DMS153 (cell line): ENCODE data around the gene TRPT1.

Source experiments
- DNase-seq: peaks from one replicate; lab custom pipeline; 2025; lab: John Stamatoyannopoulos, UW

The TRPT1 gene

DNA sequence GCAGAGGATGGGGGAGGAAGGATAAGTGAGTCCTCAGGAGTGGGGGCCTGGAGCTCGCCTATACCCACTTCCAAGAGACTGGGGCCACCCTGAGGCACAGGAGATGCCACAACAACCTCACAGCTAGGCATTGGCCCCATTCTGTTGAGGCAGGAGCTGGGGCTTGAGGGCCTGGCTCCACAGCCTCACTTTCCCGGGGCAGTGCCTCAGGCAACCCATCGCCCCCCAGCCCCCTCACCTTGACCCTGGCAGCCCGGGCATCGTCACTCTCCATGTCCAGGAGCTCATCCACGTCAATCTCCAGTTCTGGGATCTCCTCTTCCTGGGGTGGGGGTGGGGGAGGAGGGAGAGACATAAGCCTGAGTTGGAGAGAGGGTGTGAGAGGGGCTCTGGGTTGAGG lies 19.0 kb upstream of the TRPT1 start:
- DNase-seq: no peak

DNA sequence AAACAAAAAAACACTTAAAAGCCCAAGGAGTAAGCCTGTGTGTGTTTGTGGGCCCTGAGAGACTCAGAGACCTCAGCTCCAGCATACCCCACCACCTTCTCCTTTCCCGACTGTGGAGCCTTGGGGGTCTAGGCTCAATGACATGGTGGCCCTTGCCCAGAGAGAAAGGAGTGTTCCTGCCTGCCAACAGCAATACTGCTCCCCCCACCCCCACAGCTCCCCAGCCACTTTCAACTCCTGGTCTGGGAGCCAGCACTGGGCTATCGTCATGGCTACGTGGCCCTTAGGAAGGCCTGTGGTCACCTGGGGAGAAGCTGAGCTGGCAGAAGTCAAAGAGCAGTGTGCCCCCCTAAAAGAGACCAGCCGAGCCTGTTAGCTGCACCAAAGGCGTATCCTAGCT lies 18.1 kb upstream of the TRPT1 start:
- DNase-seq: no peak

DNA sequence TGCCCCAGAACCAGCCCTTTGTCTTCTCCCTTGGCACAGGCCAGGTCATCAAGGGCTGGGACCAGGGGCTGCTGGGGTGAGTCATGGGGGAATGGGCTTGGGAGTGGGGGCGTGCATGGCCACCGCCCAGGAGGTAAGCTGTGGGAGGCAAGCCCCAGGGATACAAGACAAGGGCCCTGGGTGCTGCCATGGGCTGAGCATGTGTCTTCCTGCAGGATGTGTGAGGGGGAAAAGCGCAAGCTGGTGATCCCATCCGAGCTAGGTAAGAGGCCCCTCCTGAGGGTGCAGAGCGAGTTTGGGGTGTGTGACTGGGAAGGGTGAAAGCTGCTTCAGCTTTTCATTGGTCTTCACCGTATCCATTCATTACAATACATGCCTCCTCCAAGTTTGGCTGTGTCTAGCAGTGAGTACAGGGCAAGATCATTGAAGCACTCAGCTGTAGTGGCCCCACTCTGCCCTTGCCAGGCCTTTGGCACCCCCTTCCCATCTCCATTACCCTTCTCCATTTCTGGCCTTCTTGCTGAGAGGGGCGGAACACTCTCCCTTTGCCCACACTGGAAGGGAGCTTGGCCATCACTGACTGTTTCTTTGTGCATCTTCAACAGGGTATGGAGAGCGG lies 17.4 kb upstream of the TRPT1 start:
- DNase-seq: no peak

DNA sequence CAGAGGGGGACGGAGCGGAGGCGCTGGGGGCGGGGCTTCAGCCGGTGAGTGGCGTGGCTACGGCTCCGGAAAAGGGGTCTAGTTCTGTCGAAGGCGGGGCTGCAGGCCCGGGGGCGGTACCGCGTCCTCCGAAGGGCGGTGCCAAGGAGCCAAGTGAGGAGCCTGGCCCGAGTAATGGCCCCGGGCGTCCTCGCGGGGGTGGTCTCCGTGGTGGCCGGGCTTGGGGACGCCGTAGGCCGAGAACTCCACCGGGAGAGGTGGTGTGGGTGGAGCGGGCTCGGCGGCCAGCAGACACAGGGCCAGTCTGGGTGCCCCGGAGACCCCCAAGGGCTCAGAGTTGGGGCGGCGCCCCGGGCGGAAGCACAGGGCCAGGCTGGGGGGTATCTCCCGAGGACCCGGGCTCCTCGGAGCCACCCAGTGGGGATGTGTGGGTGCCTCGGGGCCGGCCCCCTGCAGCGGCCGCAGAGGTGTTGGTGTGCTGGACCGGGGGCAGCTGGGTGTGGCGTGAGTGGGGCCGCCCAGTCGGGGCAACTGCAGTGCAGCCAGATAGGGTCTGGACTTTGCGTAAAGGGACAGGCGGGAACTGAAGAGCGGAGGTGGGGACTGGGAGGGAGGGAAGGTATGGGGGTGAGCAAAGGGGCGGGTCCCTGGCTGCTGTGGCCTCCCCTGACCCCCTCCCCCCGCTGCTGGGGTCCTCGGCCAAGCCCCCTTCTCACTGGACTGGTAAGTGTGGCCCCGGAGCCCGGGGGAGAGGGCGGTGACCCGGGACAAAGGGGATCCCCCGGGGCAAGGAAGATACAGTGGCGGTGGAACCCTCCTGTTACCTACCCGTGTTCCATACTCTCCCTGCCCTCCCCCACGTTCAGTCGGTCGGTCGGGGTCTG lies 15.7 kb upstream of the TRPT1 start:
- DNase-seq: no peak

DNA sequence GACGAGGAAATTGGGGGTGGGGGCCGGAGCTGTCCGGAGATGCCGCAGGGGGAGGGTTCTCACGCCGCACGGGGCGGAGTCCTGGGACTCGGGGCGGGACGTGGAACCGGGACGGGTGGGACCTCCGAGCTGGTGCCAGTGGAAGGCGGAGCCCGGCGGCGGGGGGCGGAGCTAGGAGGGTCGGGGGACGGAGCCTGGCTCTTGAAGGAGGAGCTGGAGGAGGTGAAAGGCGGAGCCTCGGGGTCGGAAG lies 15.2 kb upstream of the TRPT1 start:
- DNase-seq: peak; percentile 93

DNA sequence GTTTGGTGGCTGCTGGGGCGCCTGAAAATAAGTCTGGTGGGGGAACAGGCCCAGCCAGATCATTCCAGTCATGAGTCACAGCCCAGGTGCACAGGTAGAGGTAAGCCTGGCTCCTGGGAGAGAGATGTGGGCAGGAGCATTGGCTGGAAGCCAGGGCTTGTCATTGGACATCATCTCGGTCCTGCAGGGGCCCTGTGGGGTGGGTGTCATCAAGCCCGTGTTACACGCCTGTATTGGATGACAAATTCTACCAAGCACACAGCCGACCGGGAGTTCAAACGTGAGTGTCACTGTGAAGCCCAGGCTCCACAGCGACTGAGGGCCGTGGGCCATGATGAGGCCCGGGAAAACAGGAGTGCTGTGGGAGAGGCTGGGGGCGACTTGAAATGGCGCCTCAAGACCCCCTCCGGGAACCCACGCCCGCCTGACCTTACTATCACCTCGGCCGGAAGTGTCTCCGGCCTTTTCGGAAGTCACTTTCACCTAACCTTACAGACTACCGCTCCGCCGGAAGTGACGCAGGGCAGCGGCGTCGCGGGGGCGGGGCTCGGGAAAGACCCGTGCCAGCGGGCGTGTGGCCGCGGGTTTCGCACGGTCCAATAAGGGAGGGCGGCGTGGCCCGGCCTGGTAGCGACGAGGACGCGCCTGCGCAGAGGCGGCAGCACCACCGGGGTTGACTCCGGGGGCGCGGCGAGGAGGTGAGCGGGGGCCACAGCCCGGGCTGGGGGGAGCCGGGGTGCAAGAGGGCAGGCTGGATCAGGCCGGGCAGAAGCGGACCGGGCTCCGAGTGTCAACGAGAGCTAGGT lies 14.7 kb upstream of the TRPT1 start, which contains the start of gene FKBP2:
TSS of gene FKBP2 (plus strand) at position 661 of the 806 bp plus-strand sequence. CDS start 1,293 bp downstream, outside the sequence.
- DNase-seq: peak; percentile 95

DNA sequence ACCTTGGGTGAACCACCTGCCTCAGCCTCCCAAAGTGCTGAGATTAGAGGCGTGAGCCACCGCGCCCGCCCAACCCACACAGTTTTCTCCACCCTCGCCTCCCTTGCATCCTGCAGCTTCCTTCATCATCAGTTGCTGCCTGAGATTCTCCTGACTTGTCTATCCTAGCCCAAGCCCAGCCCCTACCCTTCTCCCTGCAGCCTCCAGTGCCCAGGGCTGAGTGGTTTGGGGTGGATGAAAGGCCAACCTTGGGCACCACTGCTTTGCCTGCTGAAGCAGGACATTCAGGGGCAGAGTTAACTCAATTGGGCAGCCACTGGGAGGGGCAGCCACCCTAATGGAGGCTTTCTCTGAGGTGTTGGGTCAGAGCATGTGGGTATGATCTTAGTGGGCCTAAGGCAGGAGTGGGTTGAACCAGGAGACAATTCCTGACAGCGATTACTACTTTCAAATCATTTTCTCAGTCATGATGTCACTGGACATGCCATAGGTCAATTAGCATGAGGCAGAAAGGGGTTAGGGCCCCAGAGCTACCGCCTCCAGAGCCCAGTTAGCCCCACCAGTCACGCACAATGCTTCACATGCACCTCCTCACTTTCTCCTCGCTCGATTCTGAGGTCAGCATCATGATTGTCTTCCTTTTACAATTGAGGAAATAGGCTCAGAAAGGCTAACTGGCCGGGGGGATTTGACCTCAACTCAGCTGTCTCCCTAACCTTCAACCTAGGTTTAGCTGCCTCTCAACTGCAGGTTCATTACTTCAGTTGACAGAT lies 13.9 kb upstream of the TRPT1 start:
- peak; percentile 53 for DNase-seq

DNA sequence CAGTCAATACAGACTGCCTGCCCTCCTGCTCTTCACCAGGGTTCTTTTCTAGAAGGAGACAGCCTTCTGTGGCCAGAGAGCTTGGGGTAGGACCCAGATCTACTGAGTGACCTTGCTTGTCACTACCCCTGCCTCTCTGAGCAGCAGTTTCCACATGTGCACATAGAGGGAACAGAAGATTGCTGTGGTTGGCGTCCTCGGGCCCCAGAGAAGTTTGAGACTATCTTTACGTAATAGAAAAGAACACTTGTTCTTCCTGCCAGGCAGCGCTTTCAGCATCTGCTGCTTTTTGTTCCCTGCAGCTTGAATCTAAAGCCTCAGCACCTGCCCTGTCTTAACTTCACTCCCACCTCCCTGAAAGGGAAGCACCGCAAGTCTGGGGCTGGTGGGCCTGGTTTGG lies 13.0 kb upstream of the TRPT1 start:
- no peak for DNase-seq

DNA sequence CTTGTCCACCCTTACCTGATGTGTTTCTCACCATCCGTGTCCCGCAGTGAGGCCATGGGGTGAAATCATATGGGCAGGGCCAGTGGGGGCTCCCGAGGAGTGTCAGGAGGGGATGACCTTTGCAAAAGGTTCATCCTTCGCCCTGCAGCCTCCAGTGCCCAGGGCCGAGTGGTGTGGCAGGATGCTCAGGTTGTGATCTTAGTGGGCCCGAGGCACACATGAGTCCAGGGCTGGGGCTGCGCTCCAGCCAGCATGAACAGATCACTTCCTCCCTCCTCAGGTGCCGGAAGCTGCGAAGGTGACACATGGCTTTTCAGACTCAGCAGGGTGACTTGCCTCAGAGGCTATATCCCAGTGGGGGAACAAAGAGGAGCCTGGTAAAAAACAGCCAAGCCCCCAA lies 12.1 kb upstream of the TRPT1 start:
- no peak for DNase-seq

DNA sequence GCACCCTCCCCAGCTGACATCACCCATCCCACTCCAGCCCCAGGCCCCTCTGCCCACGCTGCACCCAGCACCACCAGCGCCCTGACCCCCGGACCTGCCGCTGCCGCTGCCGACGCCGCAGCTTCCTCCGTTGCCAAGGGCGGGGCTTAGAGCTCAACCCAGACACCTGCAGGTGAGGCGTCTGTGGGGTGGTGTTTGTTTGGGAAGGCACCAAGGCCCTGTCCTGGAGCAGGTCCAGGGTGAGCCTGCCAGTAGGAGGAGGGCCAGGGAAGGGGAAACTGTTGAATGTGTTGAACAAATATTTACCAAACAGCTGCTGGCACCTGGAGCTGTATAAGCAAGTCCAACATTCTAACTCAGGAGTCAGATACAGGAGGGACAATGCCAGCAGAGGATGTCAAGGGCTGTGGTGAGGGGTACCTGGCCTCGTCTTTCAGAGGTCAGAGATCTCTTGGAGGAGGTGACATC lies 11.5 kb upstream of the TRPT1 start:
- peak; percentile 98 for DNase-seq

DNA sequence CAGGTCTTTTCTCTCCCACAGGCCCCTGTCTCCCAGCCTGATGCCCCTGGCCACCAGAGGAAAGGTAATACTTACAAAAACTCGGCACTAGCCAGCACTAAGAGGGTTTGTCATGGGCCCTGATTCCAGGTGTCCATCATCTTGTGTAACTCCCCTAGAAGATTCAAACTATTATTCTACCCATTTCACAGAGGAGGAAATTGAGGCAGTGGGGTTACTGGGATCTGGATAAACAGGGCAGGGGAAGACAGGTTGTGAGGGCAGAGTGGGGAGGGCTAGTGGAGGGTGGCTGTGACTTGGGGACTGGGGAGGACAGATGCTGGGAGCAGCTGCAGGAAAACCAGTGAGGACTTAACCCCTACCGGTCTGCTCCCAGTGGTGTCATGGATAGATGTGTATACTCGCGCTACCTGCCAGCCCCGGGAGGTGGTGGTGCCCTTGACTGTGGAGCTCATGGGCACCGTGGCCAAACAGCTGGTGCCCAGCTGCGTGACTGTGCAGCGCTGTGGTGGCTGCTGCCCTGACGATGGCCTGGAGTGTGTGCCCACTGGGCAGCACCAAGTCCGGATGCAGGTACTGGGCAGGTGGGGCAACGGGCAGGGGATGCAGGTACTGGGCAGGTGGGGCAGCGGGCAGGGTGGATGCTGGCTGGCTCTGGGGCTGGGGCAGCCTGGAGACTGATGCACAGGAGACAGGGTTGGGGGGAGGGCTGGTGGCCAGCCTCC lies 9.6 kb upstream of the TRPT1 start:
- DNase-seq: no peak

DNA sequence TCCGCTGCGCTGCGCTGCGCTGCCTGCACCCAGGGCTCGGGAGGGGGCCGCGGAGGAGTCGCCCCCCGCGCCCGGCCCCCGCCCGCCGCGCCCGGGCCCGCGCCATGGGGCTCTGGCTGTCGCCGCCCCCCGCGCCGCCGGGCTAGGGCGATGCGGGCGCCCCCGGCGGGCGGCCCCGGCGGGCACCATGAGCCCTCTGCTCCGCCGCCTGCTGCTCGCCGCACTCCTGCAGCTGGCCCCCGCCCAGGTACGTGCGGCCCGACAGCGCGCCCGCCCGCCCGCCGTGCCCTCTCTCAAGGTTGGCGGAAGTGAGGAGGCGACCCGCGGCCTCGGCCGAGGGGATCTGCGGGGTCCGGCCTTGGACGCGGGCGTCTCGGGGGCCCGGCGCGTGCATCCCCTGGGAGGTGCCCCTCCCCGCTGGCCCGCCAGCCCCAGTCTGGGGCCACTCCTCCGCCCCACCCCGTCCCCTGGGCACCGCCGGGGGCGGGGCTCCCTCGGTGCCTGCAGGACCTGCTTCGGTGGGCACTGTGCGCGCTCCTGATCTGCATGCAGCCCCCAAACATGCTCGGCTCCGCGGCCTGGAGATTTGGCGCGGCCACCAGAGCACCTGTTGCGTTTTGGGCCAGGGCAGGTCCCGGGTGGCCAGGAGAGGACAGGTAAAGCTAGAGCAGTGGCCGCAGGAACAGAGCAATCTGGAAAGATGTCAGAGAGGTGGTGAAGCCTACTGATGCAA lies 8.8 kb upstream of the TRPT1 start:
- no peak for DNase-seq

DNA sequence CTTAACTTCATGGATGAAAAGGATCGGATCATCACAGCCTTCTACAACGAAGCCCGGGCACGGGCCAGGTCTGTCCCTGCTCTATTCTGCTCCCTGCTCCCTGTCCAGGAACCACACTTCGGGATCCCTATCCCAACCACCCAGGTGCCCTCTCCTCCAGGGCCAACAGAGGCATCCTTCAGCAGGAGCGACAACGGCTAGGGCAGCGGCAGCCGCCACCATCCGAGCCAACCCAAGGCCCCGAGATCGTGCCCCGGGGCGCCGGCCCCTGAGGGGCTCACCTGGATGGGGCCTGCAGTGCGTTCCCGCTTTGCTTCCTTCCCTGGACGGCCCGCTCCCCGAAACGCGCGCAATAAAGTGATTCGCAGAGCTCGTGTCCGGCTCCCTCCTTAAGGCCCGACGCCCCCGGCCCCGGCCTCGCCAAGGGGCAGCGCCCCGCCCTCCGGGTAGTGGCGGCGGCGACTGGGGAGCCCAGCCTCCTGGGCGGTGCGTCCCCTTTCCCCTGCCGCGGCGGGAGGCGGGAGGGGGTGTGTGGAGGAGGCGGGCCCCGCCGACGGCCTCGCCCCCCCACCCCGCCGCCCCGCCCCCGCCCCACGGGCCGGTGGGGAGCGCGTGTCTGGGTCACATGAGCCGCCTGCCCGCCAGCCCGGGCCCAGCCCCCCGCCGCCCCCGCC lies 8.1 kb upstream of the TRPT1 start, which contains the start of gene VEGFB:
TSS of gene VEGFB (plus strand) at position 672 of the 674 bp plus-strand sequence. CDS start 250 bp downstream, outside the sequence.
- DNase-seq: no peak

DNA sequence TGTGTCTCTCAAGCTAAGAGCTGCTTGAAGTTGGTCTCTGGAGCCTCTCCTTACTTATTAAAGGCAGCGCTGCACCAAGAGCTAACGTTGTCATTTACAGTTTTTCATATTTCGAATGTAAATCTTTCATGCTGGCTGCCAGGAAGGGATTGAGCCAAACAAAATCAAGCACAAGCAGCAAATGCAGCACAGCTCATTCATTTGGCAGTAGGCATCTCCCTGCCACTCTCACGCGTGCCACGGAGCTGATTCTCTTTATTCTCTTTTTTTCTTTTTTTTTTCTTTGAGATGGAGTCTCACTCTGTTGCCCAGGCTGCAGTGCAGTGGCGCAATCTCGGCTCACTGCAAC lies 7.0 kb upstream of the TRPT1 start:
- DNase-seq: no peak

DNA sequence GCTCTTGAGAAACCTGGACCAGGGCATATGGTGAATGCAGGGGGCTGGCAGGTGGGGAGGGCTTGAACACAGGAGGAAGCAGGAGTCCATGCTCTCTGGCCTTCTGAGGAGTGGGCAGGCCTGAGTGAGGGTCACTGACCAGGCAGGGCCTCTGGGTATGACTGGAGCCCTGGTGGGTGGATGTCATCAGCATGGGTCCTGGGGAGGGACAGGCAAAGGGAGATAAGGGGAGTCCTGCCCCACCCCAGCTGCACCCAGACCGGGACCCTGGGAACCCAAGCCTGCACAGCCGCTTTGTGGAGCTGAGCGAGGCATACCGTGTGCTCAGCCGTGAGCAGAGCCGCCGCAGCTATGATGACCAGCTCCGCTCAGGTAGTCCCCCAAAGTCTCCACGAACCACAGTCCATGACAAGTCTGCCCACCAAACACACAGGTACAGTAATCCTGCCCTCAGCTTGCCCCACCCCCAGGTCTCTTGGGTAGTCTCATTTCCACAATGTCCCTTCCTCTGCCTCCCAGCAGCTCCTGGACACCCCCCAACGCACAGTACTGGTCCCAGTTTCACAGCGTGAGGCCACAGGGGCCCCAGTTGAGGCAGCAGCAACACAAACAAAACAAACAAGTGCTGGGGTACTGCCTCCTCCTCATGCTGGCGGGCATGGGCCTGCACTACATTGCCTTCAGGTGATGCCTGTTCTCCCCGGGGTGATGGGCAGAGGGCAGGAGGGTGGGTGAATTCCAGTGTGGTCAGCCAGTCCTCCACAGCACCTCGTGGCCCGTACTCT lies 6.4 kb upstream of the TRPT1 start:
- no peak for DNase-seq

DNA sequence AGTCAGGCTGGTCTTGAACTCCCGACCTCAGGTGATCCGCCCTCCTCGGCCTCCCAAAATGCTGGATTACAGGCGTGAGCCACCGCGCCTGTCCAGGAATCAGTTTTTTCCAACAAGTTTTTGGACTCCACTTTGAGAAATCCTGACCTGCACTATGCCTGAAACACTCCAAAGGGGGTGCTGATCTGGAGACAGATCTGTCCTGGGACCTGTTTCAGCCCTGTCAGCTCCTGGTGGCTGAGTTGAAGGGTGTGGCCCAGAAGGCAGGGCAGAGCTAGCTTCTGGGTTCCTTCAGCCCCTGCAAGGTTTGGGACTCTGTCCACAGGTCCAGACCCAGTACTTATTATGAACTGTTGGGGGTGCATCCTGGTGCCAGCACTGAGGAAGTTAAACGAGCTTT lies 5.6 kb upstream of the TRPT1 start:
- DNase-seq: no peak

DNA sequence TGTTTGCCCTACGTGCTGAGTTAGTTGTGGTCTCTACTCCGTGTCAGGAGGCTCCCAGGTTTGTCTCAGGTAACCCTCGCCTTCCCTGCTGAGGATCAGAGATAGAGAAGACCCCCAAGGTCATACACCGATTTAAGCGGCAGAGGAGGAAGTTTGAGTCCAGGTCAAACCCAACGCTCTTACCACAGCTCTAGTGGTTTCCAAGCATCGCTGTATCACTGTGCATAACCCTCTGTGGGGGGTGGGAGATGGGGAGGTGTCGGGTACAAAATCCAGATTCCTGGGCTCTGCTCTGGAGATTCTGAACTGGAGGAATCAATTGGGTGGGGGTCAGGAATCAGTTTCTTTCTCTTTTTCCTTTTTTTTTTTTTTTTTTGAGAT lies 5.0 kb upstream of the TRPT1 start:
- no peak for DNase-seq

DNA sequence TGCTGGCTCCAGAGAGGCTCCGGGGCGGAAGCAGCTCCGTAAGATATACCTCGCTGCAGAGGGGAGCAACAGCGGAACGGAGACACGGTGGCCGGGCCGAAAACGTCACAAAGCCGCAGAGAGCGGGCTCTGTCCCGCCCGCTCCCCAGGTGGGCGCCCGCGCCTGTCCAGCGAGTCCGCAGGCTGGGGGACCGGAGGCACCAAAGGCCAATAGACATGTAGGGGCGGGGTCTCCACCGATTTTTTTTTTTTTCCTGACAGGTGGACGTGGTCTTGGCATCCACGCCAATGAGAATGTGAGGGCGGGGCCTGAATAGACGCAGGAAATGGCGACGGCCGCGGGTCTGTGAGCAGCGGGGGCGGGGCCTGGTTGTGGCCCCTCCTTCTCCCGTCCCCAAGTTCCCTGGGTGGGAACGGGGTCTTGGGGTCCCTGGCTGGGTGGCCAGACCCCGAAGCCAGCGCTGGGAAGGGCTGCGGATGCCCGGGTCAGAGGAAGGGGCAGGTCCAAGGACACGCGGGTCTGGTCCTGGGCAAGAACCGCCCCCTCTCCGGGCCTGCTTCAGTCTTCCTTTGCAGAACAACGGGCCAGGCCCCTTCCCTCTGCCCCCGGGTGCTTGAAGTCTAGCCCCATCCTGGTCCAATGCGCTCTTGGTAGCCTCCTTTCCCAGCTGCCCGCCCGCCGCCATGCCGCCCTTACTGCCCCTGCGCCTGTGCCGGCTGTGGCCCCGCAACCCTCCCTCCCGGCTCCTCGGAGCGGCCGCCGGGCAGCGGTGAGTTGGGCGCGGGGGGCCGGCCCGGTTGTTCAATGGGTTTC lies 4.4 kb upstream of the TRPT1 start, which contains the start of gene DNAJC4:
TSS of gene DNAJC4 (plus strand) at position 378 of the 814 bp plus-strand sequence. CDS start at position 685, 307 bp downstream.
- DNase-seq: peak; percentile 93
